H1 (cell line): ENCODE measurements around the gene USH2A. TPM values are rescaled to one million over a fixed set of nuclear protein-coding genes. Genes with fewer than 3 reads are reported as not detected.

ENCODE experiments used
- CTCF ChIA-PET: fragments of 300-600 bp; sonication (Branson Sonifier 250); formaldehyde crosslinking; loops from one replicate; lab custom pipeline; 2021; ENCODE audit not compliant: partially characterized antibody; lab: Charles Lee
- POLR2A ChIA-PET: fragments of 300-600 bp; sonication (Branson Sonifier 250); formaldehyde crosslinking; loops from one replicate; lab custom pipeline; 2021; ENCODE audit warnings: inconsistent platforms; ENCODE audit not compliant: partially characterized antibody; lab: Charles Lee
- DNase-seq, 2 experiments: peaks; one replicate each; pipeline versions ENCODE4 v3.0.0 to v3.0.0-alpha.2; 2010 to 2022; ENCODE audit warnings: low spot score in 2 of 2, low read depth in 1 of 2, mixed read lengths in 1 of 2
- FAIRE-seq: peaks from 2 replicates; lab custom pipeline; 2011; peaks lifted over from hg19 to GRCh38; lab: Jason Lieb, UNC
- H2AFZ ChIP-seq: 2 replicates; pipeline ENCODE4 v1.8.1; 2012; ENCODE audit warnings: low read length, inconsistent platforms
- H2AK5ac ChIP-seq: 2 replicates; pipeline ENCODE4 v1.6.1; 2013; ENCODE audit warnings: low read depth, low read length
- H2BK120ac ChIP-seq: replicated peaks from 2 replicates; pipeline ENCODE3; 2013; ENCODE audit warnings: low read depth, low read length, inconsistent platforms
- H2BK12ac ChIP-seq: 2 replicates; pipeline ENCODE4 v1.6.1; 2013; ENCODE audit warnings: low read depth, low read length
- H2BK15ac ChIP-seq: 2 replicates; pipeline ENCODE4 v1.6.1; 2013; ENCODE audit warnings: low read length
- H2BK20ac ChIP-seq: 2 replicates; pipeline ENCODE4 v1.6.1; 2013; ENCODE audit warnings: low read length
- H2BK5ac ChIP-seq: 2 replicates; pipeline ENCODE4 v1.6.1; 2013; ENCODE audit warnings: low read depth, low read length
- H3K14ac ChIP-seq: 2 replicates; pipeline ENCODE4 v1.6.1; 2013; ENCODE audit warnings: inconsistent platforms; ENCODE audit not compliant: insufficient read length
- H3K18ac ChIP-seq: 2 replicates; pipeline ENCODE4 v1.6.1; 2013; ENCODE audit warnings: low read length; ENCODE audit errors: extremely low read depth
- H3K23ac ChIP-seq: 2 replicates; pipeline ENCODE4 v1.6.1; 2013; ENCODE audit warnings: inconsistent platforms; ENCODE audit not compliant: insufficient read length
- H3K23me2 ChIP-seq: 2 replicates; pipeline ENCODE4 v1.6.1; 2013; ENCODE audit warnings: low read depth, low read length
- H3K27ac ChIP-seq: 2 replicates; pipeline ENCODE4 v1.6.1; 2011; ENCODE audit warnings: low read depth, low read length, inconsistent platforms
- H3K27me3 ChIP-seq, 4 experiments: replicated peaks in 1 of 4; 1 replicate in 1 of 4; 2 replicates in 3 of 4; pipeline versions ENCODE4 v1.6.1 to v1.8.1; 2011 to 2013; ENCODE audit warnings: low read length in 3 of 4, mild to moderate bottlenecking in 3 of 4, inconsistent platforms in 2 of 4, mixed read lengths in 2 of 4, moderate library complexity in 1 of 4; ENCODE audit not compliant: control insufficient read depth in 3 of 4, insufficient read depth in 3 of 4; ENCODE audit errors: extremely low read depth in 1 of 4
- H3K36me3 ChIP-seq, 4 experiments: 2 replicates each; pipeline versions ENCODE4 v1.6.1 to v1.8.1; 2011 to 2013; ENCODE audit warnings: mild to moderate bottlenecking in 4 of 4, low read length in 3 of 4, moderate library complexity in 2 of 4, control low read depth in 1 of 4, inconsistent platforms in 1 of 4; ENCODE audit not compliant: insufficient read depth in 4 of 4, control insufficient read depth in 2 of 4
- H3K4ac ChIP-seq: replicated peaks from 2 replicates; pipeline ENCODE3; 2013; ENCODE audit warnings: low read length, low read depth, mixed read lengths, inconsistent platforms; ENCODE audit not compliant: insufficient read length
- H3K4me1 ChIP-seq, 4 experiments: replicated peaks in 1 of 4; 1 replicate in 1 of 4; 2 replicates in 3 of 4; pipeline versions ENCODE4 v1.6.1 to v1.8.1; 2011 to 2013; ENCODE audit warnings: low read length in 3 of 4, inconsistent platforms in 2 of 4, mixed read lengths in 1 of 4; ENCODE audit not compliant: insufficient read depth in 4 of 4, control insufficient read depth in 3 of 4
- H3K4me2 ChIP-seq, 2 experiments: 2 replicates each; pipeline versions ENCODE4 v1.6.1 to v1.8.1; 2011 to 2013; ENCODE audit warnings: low read depth in 2 of 2, low read length in 2 of 2, control low read depth in 1 of 2, inconsistent platforms in 1 of 2, mild to moderate bottlenecking in 1 of 2; ENCODE audit not compliant: insufficient read depth in 1 of 2
- H3K4me3 ChIP-seq, 4 experiments: fragments of 200-600, 300-600 bp in 1 of 4; sonication (generic), shearing (Covaris generic), sonication (Bioruptor Twin) in 1 of 4; 2 replicates each; pipeline versions ENCODE4 v1.5.1 to v1.8.1; 2011 to 2016; ENCODE audit warnings: low read length in 4 of 4, low read depth in 3 of 4, control low read depth in 2 of 4, inconsistent platforms in 2 of 4, mild to moderate bottlenecking in 2 of 4, mixed read lengths in 1 of 4, moderate library complexity in 1 of 4; ENCODE audit not compliant: insufficient read depth in 2 of 4; ENCODE audit errors: extremely low read depth in 1 of 4
- H3K56ac ChIP-seq: replicated peaks from 2 replicates; pipeline ENCODE3; 2013; ENCODE audit warnings: low read depth, mild to moderate bottlenecking, mixed read lengths, low read length, inconsistent platforms; ENCODE audit not compliant: insufficient read length
- H3K79me1 ChIP-seq: 2 replicates; pipeline ENCODE4 v1.6.1; 2013; ENCODE audit warnings: low read depth, low read length, control low read depth
- H3K79me2 ChIP-seq, 2 experiments: 2 replicates each; pipeline versions ENCODE4 v1.6.1 to v1.8.1; 2012 to 2013; ENCODE audit warnings: low read length in 2 of 2, mild to moderate bottlenecking in 2 of 2, inconsistent platforms in 1 of 2; ENCODE audit not compliant: insufficient read depth in 2 of 2, control insufficient read depth in 1 of 2
- H3K9ac ChIP-seq, 4 experiments: replicated peaks in 1 of 4; 1 replicate in 1 of 4; 2 replicates in 3 of 4; pipeline versions ENCODE4 v1.6.1 to v1.8.1; 2011 to 2013; ENCODE audit warnings: low read depth in 3 of 4, low read length in 3 of 4, control low read depth in 2 of 4, mild to moderate bottlenecking in 2 of 4, moderate library complexity in 2 of 4, inconsistent platforms in 1 of 4; ENCODE audit errors: extremely low read depth in 1 of 4
- H3K9me3 ChIP-seq, 2 experiments: 2 replicates each; pipeline versions ENCODE4 v1.6.1 to v1.8.1; 2012 to 2013; ENCODE audit warnings: mild to moderate bottlenecking in 2 of 2, moderate library complexity in 2 of 2, control low read depth in 1 of 2, inconsistent platforms in 1 of 2, low read depth in 1 of 2, low read length in 1 of 2, mixed read lengths in 1 of 2; ENCODE audit not compliant: insufficient read depth in 2 of 2
- H4K20me1 ChIP-seq, 2 experiments: replicated peaks in 1 of 2; 2 replicates each; pipeline versions ENCODE3 to v1.8.1; 2011 to 2013; ENCODE audit warnings: inconsistent platforms in 2 of 2, low read length in 2 of 2, mild to moderate bottlenecking in 1 of 2; ENCODE audit not compliant: insufficient read depth in 2 of 2, control insufficient read depth in 1 of 2
- H4K5ac ChIP-seq: 2 replicates; pipeline ENCODE4 v1.6.1; 2013; ENCODE audit warnings: low read length, low read depth, mixed read lengths, inconsistent platforms; ENCODE audit not compliant: insufficient read length
- H4K8ac ChIP-seq: 2 replicates; pipeline ENCODE4 v1.8.0; 2013; ENCODE audit warnings: mild to moderate bottlenecking, moderate library complexity, low read length, inconsistent platforms; ENCODE audit not compliant: insufficient read depth; ENCODE audit errors: extremely low read depth
- H4K91ac ChIP-seq: replicated peaks from 2 replicates; pipeline ENCODE3; 2013; ENCODE audit warnings: low read length, mixed read lengths, inconsistent platforms; ENCODE audit not compliant: insufficient read length
- BCL11A ChIP-seq, 2 experiments: IDR thresholded peaks; one replicate each; pipeline ENCODE4 v1.6.1; 2011; ENCODE audit warnings: low read depth in 2 of 2, low read length in 2 of 2, mild to moderate bottlenecking in 2 of 2
- CHD1 ChIP-seq: IDR thresholded peaks from 2 replicates; pipeline ENCODE4 v1.6.1; 2012; ENCODE audit warnings: low read depth, low read length, improper control_type of control experiment
- CHD2 ChIP-seq: IDR thresholded peaks from 2 replicates; pipeline ENCODE4 v1.6.1; 2012; ENCODE audit warnings: low read length, improper control_type of control experiment
- EZH2 ChIP-seq: fragments of 200-600 bp; sonication (generic); IDR thresholded peaks from 2 replicates; pipeline ENCODE4 v1.7.1; 2012; ENCODE audit warnings: low read depth, mild to moderate bottlenecking, moderate library complexity, low read length, inconsistent platforms; ENCODE audit not compliant: severe bottlenecking
- POU5F1 ChIP-seq: IDR thresholded peaks from 2 replicates; pipeline ENCODE4 v1.6.1; 2011; ENCODE audit warnings: low read depth, mild to moderate bottlenecking, low read length, moderate library complexity
- RXRA ChIP-seq: IDR thresholded peaks from 2 replicates; pipeline ENCODE4 v1.6.1; 2011; ENCODE audit warnings: low read depth, mild to moderate bottlenecking, low read length, moderate library complexity; ENCODE audit not compliant: insufficient read depth
- SIN3A ChIP-seq, 2 experiments: IDR thresholded peaks in 1 of 2; conservative IDR thresholded peaks in 1 of 2; 2 replicates each; pipeline ENCODE4 v1.6.1; 2011 to 2012; ENCODE audit warnings: low read length in 2 of 2, improper control_type of control experiment in 1 of 2, low read depth in 1 of 2, mild to moderate bottlenecking in 1 of 2
- SIX5 ChIP-seq: IDR thresholded peaks from 2 replicates; pipeline ENCODE4 v1.6.1; 2011; ENCODE audit warnings: mild to moderate bottlenecking, low read depth, low read length
- SRF ChIP-seq: IDR thresholded peaks from 2 replicates; pipeline ENCODE4 v1.6.1; 2011; ENCODE audit warnings: mild to moderate bottlenecking, low read depth, low read length, moderate library complexity
- SUZ12 ChIP-seq: fragments of 200-600 bp; sonication (generic); IDR thresholded peaks from 2 replicates; pipeline ENCODE4 v1.6.1; 2012; ENCODE audit warnings: mild to moderate bottlenecking, inconsistent platforms, low read length, moderate library complexity, mixed read lengths
- TBP ChIP-seq: IDR thresholded peaks from 2 replicates; pipeline ENCODE4 v1.6.1; 2011; ENCODE audit warnings: low read depth, low read length, improper control_type of control experiment
- TEAD4 ChIP-seq: IDR thresholded peaks from 2 replicates; pipeline ENCODE4 v1.6.1; 2012; ENCODE audit warnings: low read depth, low read length, inconsistent platforms, mixed read lengths
- WGBS, 2 experiments: shearing (Covaris generic) in 1 of 2; methylation state at CpG; one replicate each; pipeline versions ENCODE4 v1.1.6 to v1.1.7; 2013 to 2015; ENCODE audit warnings: low lambda C conversion rate in 2 of 2, mixed read lengths in 2 of 2, inconsistent platforms in 1 of 2, low coverage in 1 of 2, missing lambda C conversion rate in 1 of 2; ENCODE audit not compliant: insufficient replicate concordance in 2 of 2, insufficient coverage in 1 of 2, insufficient read length in 1 of 2; ENCODE audit errors: extremely low coverage in 1 of 2, missing lambda C conversion rate in 1 of 2; 5-methylcytosine and 5-hydroxymethylcytosine counted together
- polyA plus RNA-seq, 7 experiments: library from polyadenylated mRNA; depleted of rRNA in 3 of 7; stranded (reverse) in 5 of 7; unstranded in 2 of 7; fragments of >200 nt in 5 of 7; fragments of 200-250 nt in 2 of 7; gene quantifications; 1 replicate in 5 of 7; 2 replicates in 1 of 7; 4 replicates in 1 of 7; pipeline versions ENCODE4 v1.2.1 to v1.2.3, GENCODE V29; 2011 to 2013; ENCODE audit warnings: missing spikeins in 2 of 7, mixed read lengths in 2 of 7
- total RNA-seq: library from RNA; stranded (reverse); fragmentation: NEBNext Ultra II Directional; extraction: Animal tissue kit (Norgen Biotek cat#: 25700); gene quantifications from 2 replicates; pipeline ENCODE4 v1.2.1, GENCODE V29; 2021
- TF ChIP-seq, protein P1 (sequence below): IDR thresholded peaks from 2 replicates; pipeline ENCODE4 v1.6.1; 2012; ENCODE audit warnings: inconsistent platforms

The USH2A gene
- total and polyA plus RNA-seq, 2 of the 8 experiments (the other 6 are each of a cell fraction or from before 2014, with no cell fraction given): 0.02 to 0.17 TPM

DNA sequence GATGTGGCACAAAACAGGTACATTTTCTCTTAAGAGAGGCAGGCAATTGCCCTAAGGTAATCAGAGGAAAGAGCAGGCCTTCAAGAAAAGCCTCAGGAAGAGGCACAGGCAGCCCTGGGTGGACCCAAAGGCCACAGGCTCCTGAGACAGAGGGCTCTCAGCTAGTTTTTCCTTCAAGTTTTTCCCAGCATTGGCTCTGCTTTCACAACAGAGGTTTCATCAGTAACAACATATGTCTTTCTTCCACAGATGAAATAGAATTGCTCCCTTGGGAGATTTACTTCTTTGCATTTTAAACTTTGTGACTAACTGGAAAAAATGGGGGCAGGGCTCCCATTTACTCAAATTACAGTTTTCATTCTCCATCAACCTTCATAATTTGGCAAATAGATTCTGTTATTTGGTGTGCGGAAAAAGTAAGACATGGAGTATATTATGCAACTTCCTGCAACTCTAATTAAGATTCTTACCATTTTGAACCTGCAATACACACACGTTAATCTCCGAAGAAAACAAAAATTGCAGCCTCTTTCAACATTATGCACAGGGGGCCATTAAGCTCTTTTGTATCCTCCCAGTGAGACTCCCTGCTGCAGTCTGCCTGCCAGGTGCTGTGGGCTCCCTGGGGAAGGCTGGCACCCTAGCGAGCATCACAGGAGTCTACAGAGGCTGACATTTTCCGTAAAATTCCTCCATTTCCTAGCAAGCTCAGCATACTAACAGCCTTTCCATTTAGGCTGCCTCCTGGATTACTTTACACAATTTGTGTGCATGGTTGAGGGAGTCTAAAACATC is 282.3 kb downstream of the USH2A start:
- H4K91ac ChIP-seq: no peak overlapping the region
- H2BK15ac ChIP-seq: no peak overlapping the region
- FAIRE-seq (no peak), DNase-seq (no peak)
- no peak overlapping the region for H3K4me2 ChIP-seq
- no peak overlapping the region for H3K14ac ChIP-seq
- peaks cover 3 to 11% (median 9%) of the 10 kb centered on the region in 4 experiments; a peak in 6 of 7 replicates for H3K4me1 ChIP-seq
- no peak overlapping the region for H3K4ac ChIP-seq
- H3K27me3 ChIP-seq: no peaks in the 10 kb centered on the region
- no peak overlapping the region for H4K8ac ChIP-seq
- no peak overlapping the region for H4K5ac ChIP-seq
- no peaks in the 10 kb centered on the region for H4K20me1 ChIP-seq
- H2BK5ac ChIP-seq: no peak overlapping the region
- H3K23ac ChIP-seq: no peak overlapping the region
- H3K79me1 ChIP-seq: no peaks in the 10 kb centered on the region
- H2BK12ac ChIP-seq: no peak overlapping the region
- CTCF ChIA-PET: no interaction called here
- no peak overlapping the region; the same call in none of the 2 replicates for H2BK20ac ChIP-seq
- no peaks in the 10 kb centered on the region for H3K79me2 ChIP-seq
- no peak overlapping the region for H3K27ac ChIP-seq
- no peaks in the 10 kb centered on the region for H3K9me3 ChIP-seq
- POLR2A ChIA-PET: no interaction called here
- H3K18ac ChIP-seq: no peak overlapping the region
- H3K9ac ChIP-seq: no peak overlapping the region
- H2AFZ ChIP-seq: no peak overlapping the region
- no peaks in the 10 kb centered on the region for H3K23me2 ChIP-seq
- H3K56ac ChIP-seq: no peak overlapping the region
- no peak overlapping the region for H3K4me3 ChIP-seq
- WGBS, 2 experiments: 67% methylated on average over 5 of the region's 5 CpGs; no CpG with 5 or more reads in 1 of the 2 experiments
- H2AK5ac ChIP-seq: no peak overlapping the region
- no peak overlapping the region for H2BK120ac ChIP-seq
- H3K36me3 ChIP-seq: no peaks in the 10 kb centered on the region
- TF ChIP-seq CHD1 (no peak), RXRA (no peak), EZH2 (no peak), TBP (no peak), SUZ12 (no peak), CHD2 (no peak), BCL11A (IDR thresholded peaks at IDR 0.05; ENCODE audit: low read depth in 2 of 2, low read length in 2 of 2) (no peak), POU5F1 (no peak), SRF (no peak), SIN3A (conservative IDR thresholded peaks at IDR 0.05 in 1 of 2, IDR thresholded peaks at IDR 0.05 in 1 of 2; ENCODE audit: low read depth in 1 of 2, low read length in 2 of 2) (no peak), SIX5 (no peak), TEAD4 (no peak)
- TF ChIP-seq, protein P1, sequence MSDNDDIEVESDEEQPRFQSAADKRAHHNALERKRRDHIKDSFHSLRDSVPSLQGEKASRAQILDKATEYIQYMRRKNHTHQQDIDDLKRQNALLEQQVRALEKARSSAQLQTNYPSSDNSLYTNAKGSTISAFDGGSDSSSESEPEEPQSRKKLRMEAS: no peak
